Measurements from ENCODE around the gene KAT6B.

Gene KAT6B

DNA sequence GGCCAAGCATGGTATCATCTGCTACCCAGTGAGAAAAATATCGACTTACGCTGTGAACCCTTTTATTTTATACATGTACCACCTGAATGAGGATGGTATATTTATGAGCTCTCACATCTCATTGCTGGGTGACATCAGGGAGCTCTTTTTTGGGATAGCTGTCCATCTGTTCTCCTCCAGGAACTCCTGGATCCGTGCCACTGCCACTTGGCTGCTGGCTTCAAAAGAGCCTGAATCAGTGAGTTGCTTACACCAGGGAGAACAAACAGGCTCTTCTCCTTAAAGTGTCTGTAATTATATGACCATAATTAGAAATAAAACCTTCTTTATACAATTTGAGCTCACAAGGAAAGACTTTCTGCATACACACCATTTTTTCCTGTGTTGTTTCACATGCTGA is 106.2 kb downstream of the KAT6B start:
- TF ChIP-seq, protein P1, sequence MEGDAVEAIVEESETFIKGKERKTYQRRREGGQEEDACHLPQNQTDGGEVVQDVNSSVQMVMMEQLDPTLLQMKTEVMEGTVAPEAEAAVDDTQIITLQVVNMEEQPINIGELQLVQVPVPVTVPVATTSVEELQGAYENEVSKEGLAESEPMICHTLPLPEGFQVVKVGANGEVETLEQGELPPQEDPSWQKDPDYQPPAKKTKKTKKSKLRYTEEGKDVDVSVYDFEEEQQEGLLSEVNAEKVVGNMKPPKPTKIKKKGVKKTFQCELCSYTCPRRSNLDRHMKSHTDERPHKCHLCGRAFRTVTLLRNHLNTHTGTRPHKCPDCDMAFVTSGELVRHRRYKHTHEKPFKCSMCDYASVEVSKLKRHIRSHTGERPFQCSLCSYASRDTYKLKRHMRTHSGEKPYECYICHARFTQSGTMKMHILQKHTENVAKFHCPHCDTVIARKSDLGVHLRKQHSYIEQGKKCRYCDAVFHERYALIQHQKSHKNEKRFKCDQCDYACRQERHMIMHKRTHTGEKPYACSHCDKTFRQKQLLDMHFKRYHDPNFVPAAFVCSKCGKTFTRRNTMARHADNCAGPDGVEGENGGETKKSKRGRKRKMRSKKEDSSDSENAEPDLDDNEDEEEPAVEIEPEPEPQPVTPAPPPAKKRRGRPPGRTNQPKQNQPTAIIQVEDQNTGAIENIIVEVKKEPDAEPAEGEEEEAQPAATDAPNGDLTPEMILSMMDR (IDR thresholded peaks at IDR 0.05; ENCODE audit: extremely low read depth, insufficient read depth, missing control alignments) = no peak
- in situ Hi-C loops (cut with MboI; ENCODE audit: low pct_unique_long_range_greater_than_20kb, low sequenced_read_pairs, unreplicated experiment) = no loop called here
- DNase-seq (ENCODE audit: low spot score) = no peak

DNA sequence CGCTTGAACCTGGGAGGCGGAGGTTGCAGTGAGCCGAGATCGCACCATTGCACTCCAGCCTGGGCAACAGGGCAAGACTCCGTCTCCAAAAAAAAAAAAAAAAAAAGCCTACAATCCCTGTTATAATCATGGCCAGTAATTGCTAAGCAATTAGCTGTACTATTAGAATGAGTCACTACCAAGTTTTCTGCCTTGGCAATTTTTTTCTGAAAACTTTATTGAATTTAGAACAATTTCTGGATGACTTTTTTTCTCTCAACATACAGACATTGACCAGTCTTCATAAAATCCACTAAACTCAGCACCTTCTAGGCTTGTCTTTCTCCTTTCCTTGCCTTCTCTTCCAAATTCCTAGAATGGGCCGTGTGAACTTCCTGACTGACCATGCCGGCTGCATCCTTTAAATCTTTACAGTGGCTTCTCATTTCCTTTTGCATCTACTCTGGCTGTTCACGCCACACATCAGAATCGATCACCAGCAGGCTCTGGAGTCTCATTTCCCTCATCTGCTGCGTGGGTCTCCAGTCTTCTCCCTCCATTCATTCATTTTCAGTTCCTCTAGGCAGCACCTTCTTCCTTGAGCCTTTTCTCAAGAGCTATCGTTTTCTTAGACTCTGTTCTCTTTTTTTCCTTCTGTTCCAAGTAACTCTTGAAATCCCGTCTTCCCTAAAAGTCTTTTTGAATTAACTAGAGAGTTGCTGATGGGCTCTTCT is 107.9 kb downstream of the KAT6B start:
- TF ChIP-seq, protein P1 (IDR thresholded peaks at IDR 0.05; ENCODE audit: extremely low read depth, insufficient read depth, missing control alignments) = no peak
- in situ Hi-C loops (cut with MboI; ENCODE audit: low pct_unique_long_range_greater_than_20kb, low sequenced_read_pairs, unreplicated experiment) = no loop called here
- DNase-seq (ENCODE audit: low spot score) = no peak

DNA sequence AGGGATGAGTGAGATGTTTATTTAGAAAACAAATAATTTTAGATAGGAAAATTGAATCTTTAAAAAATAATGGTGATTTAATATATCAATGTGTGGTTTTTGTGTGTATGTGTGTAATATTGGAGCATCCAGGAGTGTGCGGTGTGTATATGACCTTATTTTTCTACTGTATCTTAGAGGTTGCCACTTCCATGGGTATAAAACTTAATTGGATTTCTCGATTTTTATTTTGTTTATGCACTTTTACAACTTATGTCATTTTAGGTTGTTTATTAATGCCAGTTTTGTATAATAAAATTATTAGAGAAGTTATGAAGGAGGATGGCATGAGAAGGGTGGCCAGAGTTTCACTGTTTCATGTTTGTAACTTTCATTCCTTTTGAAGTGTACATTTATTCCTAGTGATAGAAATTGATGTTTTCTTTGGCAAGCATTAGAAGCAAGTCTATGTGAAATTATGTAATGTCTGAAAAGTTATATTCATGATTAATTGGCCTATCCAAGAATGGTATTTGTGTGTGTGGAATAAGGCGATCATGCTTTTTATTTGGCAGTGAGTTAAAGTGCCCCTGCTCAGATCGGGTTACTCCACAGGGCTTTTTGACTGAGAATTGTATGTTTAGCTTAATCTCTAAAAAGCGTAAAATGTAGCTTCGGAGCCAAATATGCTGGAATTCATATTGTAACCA is 110.3 kb downstream of the KAT6B start:
- TF ChIP-seq, protein P1 (IDR thresholded peaks at IDR 0.05; ENCODE audit: extremely low read depth, insufficient read depth, missing control alignments) = no peak
- DNase-seq (ENCODE audit: low spot score) = no peak
- in situ Hi-C loops (cut with MboI; ENCODE audit: low pct_unique_long_range_greater_than_20kb, low sequenced_read_pairs, unreplicated experiment) = no loop called here

- in situ Hi-C loops (cut with MboI; ENCODE audit: low pct_unique_long_range_greater_than_20kb, low sequenced_read_pairs, unreplicated experiment) = no loop called here
- TF ChIP-seq, protein P1 (IDR thresholded peaks at IDR 0.05; ENCODE audit: extremely low read depth, insufficient read depth, missing control alignments) = no peak
- no peak for DNase-seq (ENCODE audit: low spot score)
Measured at GRCh38 chr10:74937266-74937856, 111.0 kb downstream of the KAT6B start.

- DNase-seq (ENCODE audit: low spot score) = no peak
- TF ChIP-seq, protein P1 (IDR thresholded peaks at IDR 0.05; ENCODE audit: extremely low read depth, insufficient read depth, missing control alignments) = no peak
- in situ Hi-C loops (cut with MboI; ENCODE audit: low pct_unique_long_range_greater_than_20kb, low sequenced_read_pairs, unreplicated experiment) = no loop called here
Measured at GRCh38 chr10:74944205-74944604, 117.8 kb downstream of the KAT6B start.

DNA sequence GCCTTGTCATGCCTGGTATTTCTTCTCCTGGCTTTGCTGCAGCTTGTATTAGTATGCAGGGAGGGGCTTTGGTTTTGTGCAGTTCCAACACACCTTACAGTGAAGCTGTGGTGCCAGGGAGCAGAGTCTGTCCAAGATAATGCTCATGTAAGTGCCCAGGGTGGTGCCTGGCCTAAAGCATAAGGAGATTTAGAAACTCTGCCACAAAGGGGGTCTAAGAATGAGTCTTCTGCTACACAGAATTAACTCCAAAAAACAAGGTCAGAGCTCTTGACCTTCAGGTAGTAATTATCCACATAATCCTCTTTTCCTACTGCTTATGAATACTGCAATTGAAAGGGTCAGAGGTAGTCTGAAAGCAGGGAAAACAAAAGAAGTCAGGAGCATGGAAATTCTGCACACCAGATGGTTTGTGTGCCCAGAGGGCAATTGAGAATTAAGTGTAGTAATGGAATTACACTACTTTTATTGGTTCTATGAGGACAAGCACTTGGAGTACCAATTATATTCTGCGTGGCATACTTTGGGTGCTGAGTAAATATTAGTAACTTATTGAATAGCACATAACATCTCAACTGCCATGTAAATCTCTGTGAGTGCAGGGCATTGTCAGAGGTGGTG is 121.5 kb downstream of the KAT6B start:
- no peak for DNase-seq (ENCODE audit: low spot score)
- TF ChIP-seq, protein P1 (IDR thresholded peaks at IDR 0.05; ENCODE audit: extremely low read depth, insufficient read depth, missing control alignments) = no peak
- in situ Hi-C loops (cut with MboI; ENCODE audit: low pct_unique_long_range_greater_than_20kb, low sequenced_read_pairs, unreplicated experiment) = no loop called here
